GM19099 (cell line): Measurements from ENCODE around the gene CDC14B.

Experiments
- POLR2A ChIP-seq: IDR thresholded peaks from 3 replicates; pipeline ENCODE4 v1.6.1; 2011; ENCODE audit warnings: low read depth; ENCODE audit not compliant: insufficient read length; ENCODE audit errors: extremely low read depth

CDC14B gene

GRCh38 chr9:96619491-96620180 is at the start of gene CDC14B:
Gene CDC14B (minus strand): TSS chr9:96619843. CDS start chr9:96619378, 465 bp downstream.
- no peak for TF ChIP-seq POLR2A

- TF ChIP-seq POLR2A, result no peak
These were observed 49.4 kb upstream of the CDC14B start for GRCh38 chr9:96668868-96669534.

GRCh38 chr9:96667363-96667728 is 47.7 kb upstream of the CDC14B start:
- no peak for TF ChIP-seq POLR2A

GRCh38 chr9:96665789-96666188 is 46.1 kb upstream of the CDC14B start:
- TF ChIP-seq POLR2A, result no peak

GRCh38 chr9:96663506-96664120 is 44.0 kb upstream of the CDC14B start:
- no peak for TF ChIP-seq POLR2A

- TF ChIP-seq POLR2A, result no peak
These were observed 42.1 kb upstream of the CDC14B start for GRCh38 chr9:96661711-96662110.

- TF ChIP-seq POLR2A, result no peak
These were observed 41.1 kb upstream of the CDC14B start for GRCh38 chr9:96660692-96661248.

GRCh38 chr9:96655198-96655851 is 35.7 kb upstream of the CDC14B start, which contains the start of gene PRXL2C:
Gene PRXL2C (minus strand): TSS chr9:96655317. CDS start chr9:96655281, 36 bp downstream.
- TF ChIP-seq POLR2A, result peak; percentile 10

- no peak for TF ChIP-seq POLR2A
These were observed 35.0 kb upstream of the CDC14B start for GRCh38 chr9:96654450-96655197.

GRCh38 chr9:96651626-96652025 is 32.0 kb upstream of the CDC14B start:
- TF ChIP-seq POLR2A, result no peak

- TF ChIP-seq POLR2A, result no peak
These were observed 30.1 kb upstream of the CDC14B start for GRCh38 chr9:96649620-96650324.

GRCh38 chr9:96646081-96646991 is 26.7 kb upstream of the CDC14B start:
- TF ChIP-seq POLR2A, result no peak

GRCh38 chr9:96644137-96644536 is 24.5 kb upstream of the CDC14B start:
- TF ChIP-seq POLR2A, result no peak
